Endothelial cell of umbilical vein (primary cell): ENCODE results near the gene CLBA1. TPM values are rescaled to one million over a fixed set of nuclear protein-coding genes. Genes with fewer than 3 reads are reported as not detected.

Experiments used
- BruUV-seq: library from RNA; stranded (reverse); fragments of 400-500 nt; replicated peaks from 2 replicates; lab custom pipeline; 2021; lab: Mats Ljungman, UMichigan
- CTCF ChIA-PET: fragments of 300-600, 350-600 bp; sonication (Branson Sonifier 250); formaldehyde crosslinking; loops from one replicate; lab custom pipeline; 2021; ENCODE audit warnings: antibody characterized with exemption, inconsistent platforms; lab: Charles Lee
- POLR2A ChIA-PET: fragments of 300-600, 350-600 bp; sonication (Branson Sonifier 250); formaldehyde crosslinking; loops from one replicate; lab custom pipeline; 2021; ENCODE audit warnings: antibody characterized with exemption, inconsistent platforms; lab: Charles Lee
- DNase-seq: peaks from one replicate; pipeline ENCODE4 v3.0.0-alpha.2; 2011; ENCODE audit warnings: low read depth, low spot score
- FAIRE-seq: peaks from 2 replicates; lab custom pipeline; 2011; peaks lifted over from hg19 to GRCh38; lab: Jason Lieb, UNC
- H2AFZ ChIP-seq: 2 replicates; pipeline ENCODE4 v1.6.0; 2012; ENCODE audit warnings: low read depth, low read length, control low read depth, inconsistent platforms
- H3K27ac ChIP-seq: 2 replicates; pipeline ENCODE4 v1.5.1; 2011; ENCODE audit warnings: low read depth, mild to moderate bottlenecking, control low read depth, low read length, moderate library complexity; ENCODE audit not compliant: insufficient read depth
- H3K27me3 ChIP-seq, 2 experiments: 2 replicates each; pipeline versions ENCODE4 v1.6.0 to v1.6.1; 2011; ENCODE audit warnings: low read length in 2 of 2, mixed read lengths in 1 of 2; ENCODE audit not compliant: control insufficient read depth in 2 of 2, insufficient read depth in 2 of 2
- H3K36me3 ChIP-seq, 2 experiments: 2 replicates in 1 of 2; 3 replicates in 1 of 2; pipeline ENCODE4 v1.5.1; 2011; ENCODE audit warnings: low read length in 2 of 2, mild to moderate bottlenecking in 1 of 2, moderate library complexity in 1 of 2; ENCODE audit not compliant: control insufficient read depth in 2 of 2, insufficient read depth in 2 of 2; ENCODE audit errors: extremely low read depth in 1 of 2
- H3K4me1 ChIP-seq: 3 replicates; pipeline ENCODE4 v1.5.1; 2011; ENCODE audit warnings: mild to moderate bottlenecking, low read length; ENCODE audit not compliant: control insufficient read depth, insufficient read depth; ENCODE audit errors: extremely low read depth
- H3K4me2 ChIP-seq: 2 replicates; pipeline ENCODE4 v1.6.1; 2011; ENCODE audit warnings: low read length, control low read depth, mixed read lengths; ENCODE audit not compliant: insufficient read depth
- H3K4me3 ChIP-seq, 3 experiments: fragments of 200-600 bp in 1 of 3; sonication (generic), shearing (Covaris generic) in 1 of 3; replicated peaks in 1 of 3; 2 replicates each; pipeline ENCODE4 v1.5.1; 2011 to 2016; ENCODE audit warnings: control low read depth in 3 of 3, low read length in 3 of 3, mild to moderate bottlenecking in 2 of 3, inconsistent platforms in 1 of 3, low read depth in 1 of 3, moderate library complexity in 1 of 3; ENCODE audit not compliant: insufficient read depth in 1 of 3
- H3K79me2 ChIP-seq: 2 replicates; pipeline ENCODE4 v1.6.0; 2012; ENCODE audit warnings: low read length, inconsistent platforms; ENCODE audit not compliant: control insufficient read depth, insufficient read depth
- H3K9ac ChIP-seq: replicated peaks from 2 replicates; pipeline ENCODE3; 2011; ENCODE audit warnings: low read length, control low read depth; ENCODE audit not compliant: insufficient read depth; ENCODE audit errors: extremely low read depth
- H3K9me1 ChIP-seq: replicated peaks from 3 replicates; pipeline ENCODE4 v1.6.0; 2011; ENCODE audit warnings: mild to moderate bottlenecking, low read length; ENCODE audit not compliant: control insufficient read depth, insufficient read depth; ENCODE audit errors: extremely low read depth
- H3K9me3 ChIP-seq: replicated peaks from 2 replicates; pipeline ENCODE4 v1.5.1; 2012; ENCODE audit warnings: low read length, inconsistent platforms; ENCODE audit not compliant: control insufficient read depth, insufficient read depth
- H4K20me1 ChIP-seq: replicated peaks from 2 replicates; pipeline ENCODE3; 2011; ENCODE audit warnings: mild to moderate bottlenecking, low read length; ENCODE audit not compliant: control insufficient read depth, insufficient read depth; ENCODE audit errors: extremely low read depth
- EZH2 ChIP-seq: IDR thresholded peaks from 2 replicates; pipeline ENCODE4 v1.6.1; 2012; ENCODE audit warnings: borderline replicate concordance, low read depth, mild to moderate bottlenecking, moderate library complexity, low read length, inconsistent platforms; ENCODE audit not compliant: severe bottlenecking
- FOS ChIP-seq: IDR thresholded peaks from 2 replicates; pipeline ENCODE4 v1.6.1; 2011; ENCODE audit warnings: mild to moderate bottlenecking, low read length, moderate library complexity, borderline replicate concordance; ENCODE audit not compliant: insufficient read depth
- GATA2 ChIP-seq: IDR thresholded peaks from 2 replicates; pipeline ENCODE4 v1.7.0; 2011; ENCODE audit warnings: low read depth, mild to moderate bottlenecking, moderate library complexity, mixed read lengths, low read length; ENCODE audit not compliant: insufficient read length, insufficient read depth
- JUN ChIP-seq: IDR thresholded peaks from 2 replicates; pipeline ENCODE4 v1.6.1; 2011; ENCODE audit warnings: borderline replicate concordance, low read depth; ENCODE audit not compliant: insufficient read length, insufficient read depth
- MYC ChIP-seq: IDR thresholded peaks from one replicate; pipeline ENCODE4 v1.6.1; 2011; ENCODE audit warnings: mild to moderate bottlenecking, low read depth, low read length
- POLR2A ChIP-seq: IDR thresholded peaks from 2 replicates; pipeline ENCODE4 v1.6.1; 2012; ENCODE audit warnings: low read depth, mild to moderate bottlenecking, control low read depth, low read length
- POLR2AphosphoS5 ChIP-seq: IDR thresholded peaks from 2 replicates; pipeline ENCODE4 v1.6.1; 2012; ENCODE audit warnings: low read depth, mild to moderate bottlenecking, control low read depth, low read length, moderate library complexity; ENCODE audit not compliant: insufficient read depth
- dilution Hi-C: fragments of 300-500 bp; cut with MboI; formaldehyde crosslinking; loops from one replicate; pipeline ENCODE4 v1.15.0; 2019; ENCODE audit warnings: low sequenced_read_pairs; ENCODE audit not compliant: extremely low pct_ligation_motif_present
- intact Hi-C: fragments of 100-400 bp; cut with micrococcal nuclease; formaldehyde crosslinking; loops from one replicate; pipeline ENCODE4 v1.10.0; 2022
- polyA plus RNA-seq, 4 experiments: library from polyadenylated mRNA; depleted of rRNA in 3 of 4; stranded (reverse) in 3 of 4; unstranded in 1 of 4; fragments of >200 nt; gene quantifications; 2 replicates each; pipeline versions ENCODE4 v1.2.1 to v1.2.3, GENCODE V29; 2011 to 2012; ENCODE audit warnings: missing spikeins in 1 of 4
- total RNA-seq: library from RNA; stranded (reverse); gene quantifications from 2 replicates; pipeline ENCODE4 v1.2.3, GENCODE V29; 2021
- TF ChIP-seq, protein P1 (sequence below), 2 donors: IDR thresholded peaks; 1 replicate in 1 of 2; 2 replicates in 1 of 2; pipeline ENCODE4 v1.5.1; 2011; ENCODE audit warnings: low read length in 2 of 2, mild to moderate bottlenecking in 2 of 2, moderate library complexity in 2 of 2, control low read depth in 1 of 2, inconsistent platforms in 1 of 2, low read depth in 1 of 2; ENCODE audit not compliant: insufficient read depth in 1 of 2; ENCODE audit errors: extremely low read depth in 1 of 2

Gene CLBA1
- total and polyA plus RNA-seq, 2 donors (not counting 3 experiments of a cell fraction or from before 2014, with no cell fraction given): 5.2 to 5.3 TPM

DNA sequence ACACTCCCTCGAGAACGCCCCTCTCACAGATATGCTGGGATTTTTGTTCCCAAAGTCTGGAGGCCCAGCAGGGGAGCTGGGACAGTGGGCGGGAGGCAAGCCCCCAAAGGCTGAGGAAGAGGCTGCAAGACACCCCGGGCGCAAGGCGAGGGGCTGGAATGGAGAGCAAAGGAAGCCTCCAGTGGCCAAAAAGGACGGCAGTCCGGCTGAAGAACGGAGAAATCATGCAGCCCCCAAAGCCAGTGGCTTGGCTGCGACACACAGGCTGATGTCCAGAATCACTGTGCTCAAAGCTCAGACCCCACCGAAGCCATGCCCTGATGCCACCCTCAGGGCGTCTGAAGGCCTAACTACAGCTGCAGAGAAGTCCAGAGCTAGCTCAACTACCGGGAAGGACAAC is 10.9 kb downstream of the CLBA1 start:
- no peak overlapping the region for H3K9ac ChIP-seq
- H3K79me2 ChIP-seq: no peaks in the 10 kb centered on the region
- H3K27me3 ChIP-seq: no peaks in the 10 kb centered on the region
- no peaks in the 10 kb centered on the region for H3K4me1 ChIP-seq
- no peaks in the 10 kb centered on the region for H3K9me3 ChIP-seq
- DNase-seq (no peak), FAIRE-seq (no peak)
- H3K9me1 ChIP-seq: no peaks in the 10 kb centered on the region
- H3K4me2 ChIP-seq: no peak overlapping the region
- no peak overlapping the region for H3K27ac ChIP-seq
- dilution Hi-C loops (no loop called here), intact Hi-C loops (no loop called here)
- H3K4me3 ChIP-seq: no peak overlapping the region
- no peaks in the 10 kb centered on the region for H4K20me1 ChIP-seq
- H2AFZ ChIP-seq: no peak overlapping the region
- H3K36me3 ChIP-seq: peaks cover 0 to 2% of the 10 kb centered on the region in 2 experiments
- ChIA-PET CTCF (no interaction called here), POLR2A (no interaction called here)
- BruUV-seq: no TSS peak
- TF ChIP-seq EZH2 (no peak), GATA2 (no peak), POLR2A (no peak), JUN (no peak), MYC (no peak)

DNA sequence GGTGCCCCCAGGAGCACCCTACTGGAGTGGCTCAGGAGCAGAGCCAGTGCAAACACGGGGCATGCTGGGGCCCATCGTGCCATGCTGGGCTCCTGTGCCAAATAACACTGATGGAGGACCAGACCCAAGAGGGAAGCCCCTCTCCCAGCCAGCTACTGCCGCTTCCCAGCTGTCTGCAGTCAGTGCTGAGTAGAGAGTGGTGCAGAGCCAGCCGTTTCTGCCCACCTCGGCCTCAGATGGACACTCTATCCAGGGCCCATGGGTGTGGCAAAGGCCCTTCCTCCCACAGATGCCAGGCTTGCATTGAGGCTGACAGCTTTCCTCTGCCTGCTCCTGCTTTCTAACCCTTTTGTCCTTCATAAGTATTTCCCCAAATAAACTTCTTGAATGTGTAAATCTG is 13.2 kb downstream of the CLBA1 start:
- Histone ChIP-seq H3K27me3 (no peaks in the 10 kb centered on the region), H3K4me3 (no peak overlapping the region), H3K79me2 (no peaks in the 10 kb centered on the region), H4K20me1 (no peaks in the 10 kb centered on the region), H3K36me3 (no peaks in the 10 kb centered on the region), H3K9ac (no peak overlapping the region), H2AFZ (no peak overlapping the region), H3K9me3 (no peaks in the 10 kb centered on the region), H3K4me1 (no peaks in the 10 kb centered on the region), H3K9me1 (no peaks in the 10 kb centered on the region), H3K27ac (no peak overlapping the region), H3K4me2 (no peak overlapping the region)
- POLR2A ChIA-PET: no interaction called here
- CTCF ChIA-PET: interaction anchor here (2.4 kb wide), 1 partner anchor 47 kb away, joined by 10 read pairs; no protein-coding TSS in a partner anchor
- no peak for DNase-seq
- dilution Hi-C loops: no loop called here
- intact Hi-C loops: no loop called here
- no peak for FAIRE-seq
- no TSS peak for BruUV-seq
- no peak for TF ChIP-seq POLR2AphosphoS5
- no peak for TF ChIP-seq POLR2A
- TF ChIP-seq EZH2: no peak
- no peak for TF ChIP-seq FOS
- TF ChIP-seq, protein P1, sequence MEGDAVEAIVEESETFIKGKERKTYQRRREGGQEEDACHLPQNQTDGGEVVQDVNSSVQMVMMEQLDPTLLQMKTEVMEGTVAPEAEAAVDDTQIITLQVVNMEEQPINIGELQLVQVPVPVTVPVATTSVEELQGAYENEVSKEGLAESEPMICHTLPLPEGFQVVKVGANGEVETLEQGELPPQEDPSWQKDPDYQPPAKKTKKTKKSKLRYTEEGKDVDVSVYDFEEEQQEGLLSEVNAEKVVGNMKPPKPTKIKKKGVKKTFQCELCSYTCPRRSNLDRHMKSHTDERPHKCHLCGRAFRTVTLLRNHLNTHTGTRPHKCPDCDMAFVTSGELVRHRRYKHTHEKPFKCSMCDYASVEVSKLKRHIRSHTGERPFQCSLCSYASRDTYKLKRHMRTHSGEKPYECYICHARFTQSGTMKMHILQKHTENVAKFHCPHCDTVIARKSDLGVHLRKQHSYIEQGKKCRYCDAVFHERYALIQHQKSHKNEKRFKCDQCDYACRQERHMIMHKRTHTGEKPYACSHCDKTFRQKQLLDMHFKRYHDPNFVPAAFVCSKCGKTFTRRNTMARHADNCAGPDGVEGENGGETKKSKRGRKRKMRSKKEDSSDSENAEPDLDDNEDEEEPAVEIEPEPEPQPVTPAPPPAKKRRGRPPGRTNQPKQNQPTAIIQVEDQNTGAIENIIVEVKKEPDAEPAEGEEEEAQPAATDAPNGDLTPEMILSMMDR (IDR thresholded peaks at IDR 0.05; ENCODE audit: extremely low read depth in 1 of 2, insufficient read depth in 1 of 2, low read depth in 1 of 2, low read length in 2 of 2): no peak
- TF ChIP-seq MYC: no peak
- TF ChIP-seq JUN: no peak
- no peak for TF ChIP-seq GATA2
